ENCODE data around the gene AHNAK.
A peak's percentile ranks its signal among the peaks of the same experiment; 100 is the strongest.
"Not testable (repeated sequence)": the region's sequence is repeated elsewhere in the genome, so short reads cannot be mapped to it uniquely, and the experiment has no call there.

Gene AHNAK

DNA sequence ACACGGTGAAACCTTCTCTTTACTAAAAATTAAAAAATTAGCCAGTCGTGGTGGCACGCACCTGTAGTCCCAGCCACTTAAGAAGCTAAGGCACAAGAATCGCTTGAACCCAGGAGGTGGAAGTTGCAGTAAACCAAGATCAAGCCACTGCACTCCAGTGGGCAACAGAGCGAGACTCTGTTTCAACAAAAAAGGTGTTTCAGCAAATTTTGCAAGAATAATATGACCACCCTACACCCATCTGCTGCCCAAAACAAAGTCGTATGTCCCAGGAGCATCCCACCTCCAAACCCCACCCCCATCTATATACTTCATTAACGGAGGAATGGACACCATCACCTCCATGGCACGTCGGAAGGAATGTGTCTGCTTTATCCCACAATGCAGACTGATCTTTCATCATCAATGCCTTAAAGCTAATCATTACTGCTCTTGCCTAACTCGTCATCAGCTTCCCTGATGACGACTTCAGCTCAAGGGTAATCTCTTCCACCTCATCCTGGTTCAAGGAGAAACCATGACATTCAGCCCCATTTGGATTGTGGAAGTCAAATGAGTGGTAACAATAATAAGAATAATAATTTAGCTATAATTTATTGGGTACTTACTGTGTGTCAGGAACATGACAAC lies 93.7 kb downstream of the AHNAK start:
- DNase-seq, result no peak

GRCh38 chr11:62452261-62452660 lies 94.3 kb downstream of the AHNAK start:
- no peak for DNase-seq

DNA sequence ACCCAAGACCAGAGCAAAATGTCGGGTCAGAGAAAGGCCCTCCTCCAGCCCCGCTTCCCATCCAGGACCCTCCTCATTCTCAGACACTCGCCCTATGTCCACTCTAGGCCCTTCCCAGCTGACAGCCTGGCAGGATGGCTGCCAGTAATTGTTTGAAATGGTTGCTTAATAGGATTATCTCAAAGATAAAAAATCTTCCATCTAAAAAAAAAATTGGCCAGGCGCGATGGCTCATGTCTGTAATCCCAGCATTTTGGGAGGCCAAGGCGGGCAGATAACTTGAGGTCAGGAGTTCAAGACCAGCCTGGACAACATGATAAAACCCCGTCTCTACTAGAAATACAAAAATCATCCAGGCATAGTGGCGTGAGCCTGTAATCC lies 95.4 kb downstream of the AHNAK start:
- no peak for DNase-seq

GRCh38 chr11:62450543-62451240 lies 95.9 kb downstream of the AHNAK start:
- DNase-seq, result no peak

DNA sequence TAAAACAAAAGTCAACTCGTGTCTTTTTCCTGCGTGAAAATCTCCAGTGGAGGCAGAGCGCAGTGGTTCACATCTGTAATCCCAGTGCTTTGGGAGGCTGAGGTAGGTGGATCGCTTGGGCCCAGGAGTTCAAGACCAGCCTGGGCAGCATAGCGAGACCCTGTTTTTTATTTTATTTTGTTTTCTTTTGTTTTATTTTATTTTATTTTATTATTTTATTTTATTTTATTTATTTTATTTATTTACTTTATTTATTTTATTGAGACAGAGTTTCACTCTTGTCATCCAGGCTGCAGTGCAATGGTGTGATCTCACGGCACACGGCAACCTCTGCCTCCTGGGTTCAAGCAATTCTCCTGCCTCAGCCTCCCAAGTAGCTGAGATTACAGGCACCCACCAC lies 96.7 kb downstream of the AHNAK start:
- not testable (repeated sequence) for DNase-seq

DNA sequence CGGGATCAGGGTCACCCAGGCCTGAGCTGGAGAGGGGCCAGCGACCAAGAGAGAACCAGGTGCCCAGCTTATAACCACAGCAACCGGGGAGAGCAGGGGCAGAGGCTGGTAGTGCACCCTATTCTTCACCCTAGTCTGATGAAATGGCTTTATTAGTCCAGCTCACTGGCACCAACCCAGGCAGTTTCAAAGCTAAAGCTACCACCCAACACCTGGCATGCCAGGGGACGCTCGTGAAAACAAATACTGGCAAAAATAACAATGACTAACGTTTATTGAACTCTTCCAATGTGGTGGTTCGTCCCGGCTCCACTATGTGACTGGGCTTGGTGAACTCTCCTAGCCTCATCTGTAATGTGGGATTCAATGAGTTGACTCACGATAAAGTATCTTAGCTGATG lies 97.2 kb downstream of the AHNAK start:
- DNase-seq, result peak; percentile 14

GRCh38 chr11:62446091-62446490 lies 100.5 kb downstream of the AHNAK start:
- DNase-seq, result no peak

GRCh38 chr11:62445314-62445740 lies 101.3 kb downstream of the AHNAK start:
- DNase-seq, result no peak

- no peak for DNase-seq
Observed at GRCh38 chr11:62444835-62445234, 101.8 kb downstream of the AHNAK start.

DNA sequence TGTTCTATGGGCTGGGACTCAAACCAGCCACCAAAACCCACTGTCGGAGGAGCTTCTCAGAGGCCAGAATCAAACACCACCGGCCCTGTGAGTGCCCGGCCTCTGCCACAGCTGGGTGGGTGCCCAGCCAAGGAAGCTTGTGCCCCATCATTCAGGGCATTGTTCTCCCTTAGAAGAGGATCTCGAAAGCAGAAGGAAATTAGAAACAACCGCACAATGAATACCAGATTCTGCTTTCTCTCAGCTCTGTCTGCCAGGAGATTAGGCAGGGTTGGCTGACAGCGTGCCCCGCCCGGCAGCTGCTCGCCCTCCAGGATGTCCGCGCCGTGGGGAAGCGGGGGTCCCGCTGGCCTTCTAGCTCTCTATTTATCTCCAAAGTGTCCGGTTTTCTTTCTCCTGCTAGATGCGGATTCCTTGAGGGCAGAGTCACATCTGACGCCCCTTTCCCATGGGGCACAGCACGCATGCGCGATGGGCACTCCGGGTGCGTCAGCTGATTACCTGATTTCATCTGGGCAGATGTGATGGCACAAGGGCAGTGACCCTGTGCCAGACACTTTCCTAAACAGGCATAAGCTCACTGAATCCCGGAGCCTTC lies 102.3 kb downstream of the AHNAK start:
- DNase-seq, result peak; percentile 15

GRCh38 chr11:62443390-62444235 lies 103.0 kb downstream of the AHNAK start:
- DNase-seq, result no peak

- no peak for DNase-seq
Observed at GRCh38 chr11:62439785-62440602, 106.6 kb downstream of the AHNAK start.

- no peak for DNase-seq
Observed at GRCh38 chr11:62438641-62439040, 108.0 kb downstream of the AHNAK start.

GRCh38 chr11:62437616-62438015 lies 109.0 kb downstream of the AHNAK start:
- no peak for DNase-seq

GRCh38 chr11:62435846-62436660 lies 110.6 kb downstream of the AHNAK start:
- no peak for DNase-seq

GRCh38 chr11:62433904-62434276 lies 112.7 kb downstream of the AHNAK start:
- no peak for DNase-seq

- peak; percentile 26 for DNase-seq
Observed at GRCh38 chr11:62433141-62433903, 113.3 kb downstream of the AHNAK start.

DNA sequence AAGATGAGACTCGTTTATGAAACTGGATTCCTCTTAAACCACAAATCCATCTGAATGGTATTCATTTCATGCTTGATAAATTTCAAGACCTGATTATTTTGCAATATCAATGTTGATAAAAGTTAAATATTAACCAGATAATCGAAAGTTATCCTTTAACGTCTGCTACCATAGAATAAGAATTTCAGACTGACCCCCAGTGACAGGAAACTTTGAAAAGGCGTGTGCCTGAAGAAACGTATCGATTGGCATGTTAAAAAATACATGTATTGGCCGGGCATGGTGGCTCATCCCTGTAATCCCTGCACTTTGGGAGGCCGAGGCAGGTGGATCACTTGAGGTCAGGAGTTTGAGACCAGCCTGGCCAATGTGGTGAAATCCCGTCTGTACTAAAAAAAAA lies 113.9 kb downstream of the AHNAK start:
- DNase-seq, result no peak

DNA sequence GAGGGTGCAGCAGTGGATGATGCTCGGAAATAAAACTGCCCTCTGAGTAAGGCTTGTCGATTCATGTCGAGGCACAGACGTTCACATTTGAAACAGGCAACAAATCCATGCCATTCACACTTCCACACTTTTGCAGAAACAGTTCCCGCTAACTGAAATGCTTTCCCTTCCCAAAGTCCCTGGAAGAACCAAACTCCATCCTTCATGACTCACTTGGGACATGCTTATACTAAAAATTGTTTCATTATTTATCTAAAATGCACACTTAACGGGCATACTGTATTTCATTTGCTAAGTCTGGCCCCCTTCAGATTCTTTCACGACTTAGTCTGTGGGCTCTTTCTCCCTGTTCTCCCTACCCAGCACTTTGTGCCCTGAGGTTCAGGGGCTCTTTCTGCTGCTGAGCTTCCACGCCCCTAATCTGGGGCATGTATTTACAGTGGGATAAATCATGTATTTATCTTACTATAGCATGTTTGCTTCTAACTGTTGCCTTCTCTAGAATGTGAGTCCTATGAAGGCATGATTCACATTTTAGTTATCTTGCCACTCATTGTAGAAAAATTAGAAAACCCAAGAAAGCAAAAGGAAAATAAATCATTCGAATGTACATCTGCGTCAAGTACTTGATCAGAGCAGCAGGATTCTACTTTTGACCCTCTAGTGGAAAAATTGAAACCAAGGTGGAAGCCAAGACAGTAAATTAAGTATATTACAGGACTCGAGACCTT lies 115.3 kb downstream of the AHNAK start:
- DNase-seq, result no peak

DNA sequence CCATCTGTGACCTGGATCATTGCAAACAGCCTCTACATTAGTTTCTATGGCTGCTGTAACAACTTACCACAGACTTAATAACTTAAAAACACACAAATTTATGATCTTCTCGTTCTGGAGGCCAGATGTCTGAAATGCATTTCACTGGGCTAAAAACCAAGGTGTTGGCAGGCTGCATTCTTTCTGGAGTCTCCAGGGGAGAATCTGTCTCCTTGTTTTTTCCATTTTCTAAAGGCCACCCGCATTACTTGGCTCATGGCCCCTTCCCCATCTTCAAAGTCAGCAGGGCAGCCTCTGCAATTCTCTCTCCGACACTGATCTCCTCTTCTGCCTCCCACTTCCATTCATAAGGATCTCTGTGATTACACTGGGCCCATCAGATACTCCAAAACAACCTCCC lies 116.2 kb downstream of the AHNAK start:
- DNase-seq, result no peak

Data from NCI-H2107 (cell line).